CD14-positive monocyte (primary cell): Measurements from ENCODE around the gene TBC1D2. TPM values are rescaled to one million over a fixed set of nuclear protein-coding genes. Genes with fewer than 3 reads are reported as not detected.

ENCODE experiments used
- DNase-seq, 3 donors: peaks; one replicate each; pipeline ENCODE4 v3.0.0-alpha.2; 2011 to 2022
- H2AFZ ChIP-seq: 2 replicates; pipeline ENCODE4 v1.6.0; 2012; ENCODE audit warnings: mild to moderate bottlenecking, low read depth, low read length, inconsistent platforms; ENCODE audit not compliant: insufficient read depth, poor library complexity, severe bottlenecking
- H3K27ac ChIP-seq, 2 donors: 1 replicate in 1 of 2; 2 replicates in 1 of 2; pipeline ENCODE4 v1.5.1; 2012 to 2013; ENCODE audit warnings: low read length in 2 of 2, control low read depth in 1 of 2, inconsistent platforms in 1 of 2, low read depth in 1 of 2, mild to moderate bottlenecking in 1 of 2
- H3K27me3 ChIP-seq, 2 donors: one replicate each; pipeline versions ENCODE4 v1.6.0 to v1.6.1; 2011 to 2013; ENCODE audit warnings: low read length in 2 of 2; ENCODE audit not compliant: control insufficient read depth in 2 of 2, insufficient read depth in 2 of 2
- H3K36me3 ChIP-seq, 2 donors: replicated peaks in 1 of 2; 1 replicate in 1 of 2; 2 replicates in 1 of 2; pipeline versions ENCODE4 v1.5.1 to v1.6.1; 2012 to 2013; ENCODE audit warnings: low read length in 2 of 2, control low read depth in 1 of 2, inconsistent platforms in 1 of 2, mild to moderate bottlenecking in 1 of 2; ENCODE audit not compliant: insufficient read depth in 2 of 2, control insufficient read depth in 1 of 2
- H3K4me1 ChIP-seq, 2 donors: 1 replicate in 1 of 2; 2 replicates in 1 of 2; pipeline versions ENCODE4 v1.5.1 to v1.6.1; 2012 to 2013; ENCODE audit warnings: low read length in 2 of 2, control low read depth in 1 of 2, inconsistent platforms in 1 of 2, mild to moderate bottlenecking in 1 of 2, moderate library complexity in 1 of 2; ENCODE audit not compliant: insufficient read depth in 2 of 2, control insufficient read depth in 1 of 2
- H3K4me2 ChIP-seq: replicated peaks from 2 replicates; pipeline ENCODE3; 2012; ENCODE audit warnings: low read length, moderate library complexity, mild to moderate bottlenecking; ENCODE audit not compliant: poor library complexity, severe bottlenecking; ENCODE audit errors: extremely low read depth
- H3K4me3 ChIP-seq, 3 experiments: fragments of 200-600 bp in 1 of 3; sonication (generic) in 1 of 3; replicated peaks in 1 of 3; 1 replicate in 2 of 3; 2 replicates in 1 of 3; pipeline ENCODE4 v1.5.1; 2011 to 2013; ENCODE audit warnings: low read length in 3 of 3, mild to moderate bottlenecking in 3 of 3, control low read depth in 2 of 3, low read depth in 2 of 3, inconsistent platforms in 1 of 3, moderate library complexity in 1 of 3
- H3K79me2 ChIP-seq: 2 replicates; pipeline ENCODE4 v1.6.0; 2012; ENCODE audit warnings: mild to moderate bottlenecking, control low read depth, inconsistent platforms, low read length, moderate library complexity; ENCODE audit not compliant: insufficient read depth
- H3K9ac ChIP-seq: 2 replicates; pipeline ENCODE4 v1.6.0; 2017; ENCODE audit warnings: low read length, mild to moderate bottlenecking; ENCODE audit not compliant: insufficient read depth, poor library complexity, severe bottlenecking
- H3K9me3 ChIP-seq, 2 donors: replicated peaks in 1 of 2; 1 replicate in 1 of 2; 2 replicates in 1 of 2; pipeline versions ENCODE4 v1.5.1 to v1.6.1; 2012 to 2013; ENCODE audit warnings: low read length in 2 of 2, control low read depth in 1 of 2; ENCODE audit not compliant: control insufficient read depth in 1 of 2, insufficient read depth in 1 of 2
- H4K20me1 ChIP-seq: 2 replicates; pipeline ENCODE4 v1.6.0; 2012; ENCODE audit warnings: mild to moderate bottlenecking, low read length, control low read depth, moderate library complexity; ENCODE audit not compliant: insufficient read depth
- H3K27ac Mint-ChIP-seq, 7 donors: one replicate each; pipeline ENCODE4 v1.8.0; 2020; ENCODE audit warnings: mild to moderate bottlenecking in 7 of 7, mixed read lengths in 7 of 7, moderate library complexity in 6 of 7, inconsistent platforms in 2 of 7
- H3K27me3 Mint-ChIP-seq, 3 donors: one replicate each; pipeline ENCODE4 v1.8.0; 2021 to 2022; ENCODE audit warnings: low read depth in 3 of 3, mild to moderate bottlenecking in 3 of 3, mixed read lengths in 3 of 3, moderate library complexity in 3 of 3, inconsistent platforms in 1 of 3
- H3K36me3 Mint-ChIP-seq, 2 donors: one replicate each; pipeline ENCODE4 v1.8.0; 2020; ENCODE audit warnings: mixed read lengths in 2 of 2, inconsistent platforms in 1 of 2, mild to moderate bottlenecking in 1 of 2
- H3K4me1 Mint-ChIP-seq: one replicate; pipeline ENCODE4 v1.8.0; 2020; ENCODE audit warnings: mild to moderate bottlenecking, mixed read lengths
- H3K4me3 Mint-ChIP-seq, 2 donors: one replicate each; pipeline ENCODE4 v1.8.0; 2020; ENCODE audit warnings: mild to moderate bottlenecking in 2 of 2, mixed read lengths in 2 of 2, moderate library complexity in 1 of 2
- H3K9me3 Mint-ChIP-seq, 7 donors: one replicate each; pipeline ENCODE4 v1.8.0; 2020 to 2022; ENCODE audit warnings: mixed read lengths in 7 of 7, mild to moderate bottlenecking in 6 of 7, moderate library complexity in 6 of 7, inconsistent platforms in 2 of 7
- WGBS: methylation state at CpG from one replicate; pipeline ENCODE4 v1.1.5; 2013; ENCODE audit warnings: missing lambda C conversion rate; ENCODE audit not compliant: insufficient coverage; 5-methylcytosine and 5-hydroxymethylcytosine counted together
- intact Hi-C, 2 donors: fragments of 100-400 bp; cut with micrococcal nuclease; formaldehyde crosslinking; loops; one replicate each; pipeline versions ENCODE4 v1.15.0 to v1.15.1; 2023
- polyA plus RNA-seq, 3 donors: library from polyadenylated mRNA; depleted of rRNA in 1 of 3; unstranded in 2 of 3; stranded (reverse) in 1 of 3; fragments of 300-500 nt in 2 of 3; fragments of >200 nt in 1 of 3; fragmentation: Illumina TruSeq in 2 of 3; gene quantifications; 1 replicate in 2 of 3; 2 replicates in 1 of 3; pipeline ENCODE4 v1.2.3, GENCODE V29; 2012 to 2021
- TF ChIP-seq, protein P1 (sequence below): fragments of 200-600 bp; IDR thresholded peaks from one replicate; pipeline ENCODE4 v1.8.0; 2022; ENCODE audit warnings: antibody characterized with exemption, mild to moderate bottlenecking

Gene TBC1D2
- polyA plus RNA-seq, 3 donors = 23.2 to 55.7 (median 34.4) TPM

- intact Hi-C loops = loop anchor here in 1 of 2 donors (5.0 kb wide), 1 partner anchor 188 kb away; no protein-coding TSS in a partner anchor
- no peaks in the 10 kb centered on the region for H3K36me3 Mint-ChIP-seq
- Histone ChIP-seq H3K9me3 (no peaks in the 10 kb centered on the region), H3K79me2 (peaks cover 12% of the 10 kb centered on the region), H3K27me3 (no peaks in the 10 kb centered on the region), H2AFZ (no peak overlapping the region), H3K27ac (no peak overlapping the region), H3K36me3 (no peaks in the 10 kb centered on the region), H3K4me3 (no peak overlapping the region), H3K4me2 (no peak overlapping the region), H3K4me1 (peaks cover 8 to 10% of the 10 kb centered on the region in 2 donors), H4K20me1 (no peaks in the 10 kb centered on the region), H3K9ac (no peak overlapping the region)
- WGBS = 100% methylated on average over 3 of the region's 5 CpGs
- H3K27ac Mint-ChIP-seq = no peak overlapping the region
- peaks cover 10% of the 10 kb centered on the region for H3K4me1 Mint-ChIP-seq
- H3K4me3 Mint-ChIP-seq = no peak overlapping the region
- TF ChIP-seq, protein P1, sequence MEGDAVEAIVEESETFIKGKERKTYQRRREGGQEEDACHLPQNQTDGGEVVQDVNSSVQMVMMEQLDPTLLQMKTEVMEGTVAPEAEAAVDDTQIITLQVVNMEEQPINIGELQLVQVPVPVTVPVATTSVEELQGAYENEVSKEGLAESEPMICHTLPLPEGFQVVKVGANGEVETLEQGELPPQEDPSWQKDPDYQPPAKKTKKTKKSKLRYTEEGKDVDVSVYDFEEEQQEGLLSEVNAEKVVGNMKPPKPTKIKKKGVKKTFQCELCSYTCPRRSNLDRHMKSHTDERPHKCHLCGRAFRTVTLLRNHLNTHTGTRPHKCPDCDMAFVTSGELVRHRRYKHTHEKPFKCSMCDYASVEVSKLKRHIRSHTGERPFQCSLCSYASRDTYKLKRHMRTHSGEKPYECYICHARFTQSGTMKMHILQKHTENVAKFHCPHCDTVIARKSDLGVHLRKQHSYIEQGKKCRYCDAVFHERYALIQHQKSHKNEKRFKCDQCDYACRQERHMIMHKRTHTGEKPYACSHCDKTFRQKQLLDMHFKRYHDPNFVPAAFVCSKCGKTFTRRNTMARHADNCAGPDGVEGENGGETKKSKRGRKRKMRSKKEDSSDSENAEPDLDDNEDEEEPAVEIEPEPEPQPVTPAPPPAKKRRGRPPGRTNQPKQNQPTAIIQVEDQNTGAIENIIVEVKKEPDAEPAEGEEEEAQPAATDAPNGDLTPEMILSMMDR = no peak
- DNase-seq = no peak
- no peaks in the 10 kb centered on the region for H3K27me3 Mint-ChIP-seq
- no peaks in the 10 kb centered on the region for H3K9me3 Mint-ChIP-seq
Observed at GRCh38 chr9:98260635-98261034, 5.2 kb upstream of the TBC1D2 start.

- peaks cover 3% of the 10 kb centered on the region for H4K20me1 ChIP-seq
- no peaks in the 10 kb centered on the region for H3K27me3 Mint-ChIP-seq
- WGBS = 100% methylated on average over 2 of the region's 3 CpGs
- intact Hi-C loops = loop anchor here (5.0 to 10.0 kb wide), 6 partner anchors 135 to 337 kb away; partner anchors contain the start of genes TRMO (in 2 of the 2), NANS (in 1 of the 2) and TRIM14 (in 1 of the 2)
- TF ChIP-seq, protein P1 = no peak
- no peak overlapping the region for H2AFZ ChIP-seq
- no peak overlapping the region for H3K4me2 ChIP-seq
- peaks cover 12% of the 10 kb centered on the region for H3K4me1 Mint-ChIP-seq
- no peaks in the 10 kb centered on the region for H3K27me3 ChIP-seq
- H3K27ac Mint-ChIP-seq = no peak overlapping the region
- no peak overlapping the region for H3K4me3 Mint-ChIP-seq
- H3K36me3 Mint-ChIP-seq = no peaks in the 10 kb centered on the region
- no peaks in the 10 kb centered on the region for H3K36me3 ChIP-seq
- H3K4me1 ChIP-seq = peaks cover 9 to 11% of the 10 kb centered on the region in 2 donors
- no peak overlapping the region for H3K27ac ChIP-seq
- H3K79me2 ChIP-seq = peaks cover 21% of the 10 kb centered on the region
- H3K9ac ChIP-seq = no peak overlapping the region
- H3K9me3 ChIP-seq = no peaks in the 10 kb centered on the region
- no peaks in the 10 kb centered on the region for H3K9me3 Mint-ChIP-seq
- no peak for DNase-seq
- H3K4me3 ChIP-seq = no peak overlapping the region
Observed at GRCh38 chr9:98259791-98260190, 4.3 kb upstream of the TBC1D2 start.
